ENCODE data around the gene MRO. TPM values are rescaled to one million over a fixed set of nuclear protein-coding genes. Genes with fewer than 3 reads are reported as not detected.

The MRO gene
- total RNA-seq, 4 donors from 2014 or later, result 0.24 to 0.28 (median 0.26) TPM; not detected in 1

- Histone ChIP-seq H3K36me3 (no peaks in the 10 kb centered on the region), H3K4me1 (no peaks in the 10 kb centered on the region), H3K4me3 (no peak overlapping the region), H3K27me3 (no peaks in the 10 kb centered on the region), H3K9me3 (no peaks in the 10 kb centered on the region), H3K27ac (no peak overlapping the region)
- no peak for DNase-seq
- intact Hi-C loops (cut with DNase I; ENCODE audit: low total_unique reads), result no loop called here
- TF ChIP-seq POLR2A (IDR thresholded peaks at IDR 0.05), result no peak
- no peak for TF ChIP-seq CTCF (IDR thresholded peaks at IDR 0.05)
These were observed 23.3 kb downstream of the MRO start for GRCh38 chr18:50796495-50796894.

GRCh38 chr18:50793641-50794565, 25.9 kb downstream of the MRO start:
- Histone ChIP-seq H3K4me1 (no peaks in the 10 kb centered on the region), H3K27ac (no peak overlapping the region), H3K27me3 (no peaks in the 10 kb centered on the region), H3K36me3 (no peaks in the 10 kb centered on the region), H3K4me3 (no peak overlapping the region), H3K9me3 (no peaks in the 10 kb centered on the region)
- intact Hi-C loops (cut with DNase I; ENCODE audit: low total_unique reads), result no loop called here
- no peak for DNase-seq
- TF ChIP-seq CTCF (IDR thresholded peaks at IDR 0.05) (no peak), POLR2A (IDR thresholded peaks at IDR 0.05) (no peak)

GRCh38 chr18:50792885-50793284, 26.9 kb downstream of the MRO start:
- Histone ChIP-seq H3K4me3 (no peak overlapping the region), H3K4me1 (no peaks in the 10 kb centered on the region), H3K27me3 (no peaks in the 10 kb centered on the region), H3K36me3 (no peaks in the 10 kb centered on the region), H3K27ac (no peak overlapping the region), H3K9me3 (no peaks in the 10 kb centered on the region)
- TF ChIP-seq POLR2A (IDR thresholded peaks at IDR 0.05), result no peak
- DNase-seq, result no peak
- intact Hi-C loops (cut with DNase I; ENCODE audit: low total_unique reads), result no loop called here

GRCh38 chr18:50791599-50792438, 28.0 kb downstream of the MRO start:
- H3K4me3 ChIP-seq, result no peak overlapping the region
- no peak for DNase-seq
- no peaks in the 10 kb centered on the region for H3K4me1 ChIP-seq
- TF ChIP-seq CTCF (IDR thresholded peaks at IDR 0.05) (no peak), POLR2A (IDR thresholded peaks at IDR 0.05) (no peak)
- no peaks in the 10 kb centered on the region for H3K9me3 ChIP-seq
- no peaks in the 10 kb centered on the region for H3K36me3 ChIP-seq
- intact Hi-C loops (cut with DNase I; ENCODE audit: low total_unique reads), result no loop called here
- H3K27me3 ChIP-seq, result no peaks in the 10 kb centered on the region
- H3K27ac ChIP-seq, result no peak overlapping the region

GRCh38 chr18:50790948-50791347, 28.9 kb downstream of the MRO start:
- no peak overlapping the region for H3K27ac ChIP-seq
- H3K9me3 ChIP-seq, result no peaks in the 10 kb centered on the region
- no peaks in the 10 kb centered on the region for H3K36me3 ChIP-seq
- H3K27me3 ChIP-seq, result no peaks in the 10 kb centered on the region
- no peak overlapping the region for H3K4me3 ChIP-seq
- no peak for DNase-seq
- H3K4me1 ChIP-seq, result no peaks in the 10 kb centered on the region
- no peak for TF ChIP-seq POLR2A (IDR thresholded peaks at IDR 0.05)
- TF ChIP-seq CTCF (IDR thresholded peaks at IDR 0.05), result no peak
- intact Hi-C loops (cut with DNase I; ENCODE audit: low total_unique reads), result no loop called here

Measured in uterus (tissue), 4 donors.